ENCODE measurements around the gene TTC7B.
"Not testable (repeated sequence)": the region's sequence is repeated elsewhere in the genome, so short reads cannot be mapped to it uniquely, and the experiment has no call there.

TTC7B gene

GRCh38 chr14:90530523-90530922 is 285.7 kb downstream of the TTC7B start:
- H2BK120ac ChIP-seq (ENCODE audit: insufficient read depth, low read length, poor library complexity), result no peak overlapping the region
- H4K91ac ChIP-seq (ENCODE audit: low read depth, low read length), result no peak overlapping the region
- H3K4ac ChIP-seq (ENCODE audit: low read depth, low read length), result no peak overlapping the region
- WGBS (ENCODE audit: extremely low coverage, insufficient coverage, insufficient read length), result no CpG with 5 or more reads among the region's 7 CpGs
- H2AFZ ChIP-seq (ENCODE audit: insufficient read depth, low read length, poor library complexity), result no peak overlapping the region
- no peak overlapping the region for H3K18ac ChIP-seq (ENCODE audit: low read length)
- no peak overlapping the region for H2BK5ac ChIP-seq (ENCODE audit: low read depth, low read length, poor library complexity)
- H3K14ac ChIP-seq (ENCODE audit: low read length), result no peak overlapping the region
- H3K36me3 ChIP-seq (ENCODE audit: control insufficient read depth in 1 of 2, insufficient read depth in 2 of 2, low read length in 2 of 2), result no peaks in the 10 kb centered on the region
- H3K9me3 ChIP-seq (ENCODE audit: insufficient read depth, low read depth, low read length), result peaks cover 4% of the 10 kb centered on the region
- H3K79me2 ChIP-seq (ENCODE audit: control insufficient read depth, insufficient read depth, low read length, poor library complexity), result no peaks in the 10 kb centered on the region
- no peak overlapping the region for H3K23ac ChIP-seq (ENCODE audit: low read length)
- H4K8ac ChIP-seq (ENCODE audit: low read depth, low read length), result no peak overlapping the region
- no peak for DNase-seq
- no peak overlapping the region for H3K9ac ChIP-seq (ENCODE audit: low read length)
- H3K4me3 ChIP-seq (ENCODE audit: low read depth, low read length), result no peak overlapping the region
- H4K12ac ChIP-seq (ENCODE audit: low read depth, low read length), result no peak overlapping the region
- H3K27me3 ChIP-seq (ENCODE audit: insufficient read depth, low read length), result no peaks in the 10 kb centered on the region
- H2BK12ac ChIP-seq (ENCODE audit: low read length), result no peak overlapping the region
- H3K4me2 ChIP-seq (ENCODE audit: low read length), result no peak overlapping the region
- H2AK5ac ChIP-seq (ENCODE audit: low read length), result no peak overlapping the region
- no peak overlapping the region for H3K27ac ChIP-seq (ENCODE audit: low read depth, low read length)
- H3K79me1 ChIP-seq (ENCODE audit: low read length), result no peaks in the 10 kb centered on the region
- H3K4me1 ChIP-seq (ENCODE audit: control insufficient read depth in 1 of 2, insufficient read depth in 2 of 2, low read length in 2 of 2), result peaks cover 11% of the 10 kb centered on the region in 2 experiments

DNA sequence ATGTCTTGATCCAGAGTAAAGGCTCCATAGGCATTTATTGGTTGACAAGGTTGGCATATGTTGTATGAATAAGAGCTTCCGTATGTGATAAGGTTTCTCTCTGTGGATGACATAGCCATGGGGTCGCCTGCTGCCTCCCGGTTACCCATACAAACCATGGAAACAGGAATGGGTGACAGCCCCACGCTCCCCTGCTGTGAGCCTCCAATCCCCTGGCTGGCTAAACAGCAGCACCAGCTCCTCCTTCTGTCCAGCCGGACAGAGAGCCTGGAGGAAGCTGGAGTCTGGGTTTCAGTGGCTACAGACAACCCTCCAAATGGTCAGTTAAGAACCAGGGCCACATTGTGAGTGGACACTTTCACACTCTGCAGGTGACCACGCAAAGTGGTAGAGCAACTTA is 288.3 kb downstream of the TTC7B start:
- no peaks in the 10 kb centered on the region for H3K27me3 ChIP-seq (ENCODE audit: insufficient read depth, low read length)
- no peak overlapping the region for H4K8ac ChIP-seq (ENCODE audit: low read depth, low read length)
- H3K14ac ChIP-seq (ENCODE audit: low read length), result no peak overlapping the region
- no peak overlapping the region for H4K12ac ChIP-seq (ENCODE audit: low read depth, low read length)
- no peak for DNase-seq
- no peaks in the 10 kb centered on the region for H3K36me3 ChIP-seq (ENCODE audit: control insufficient read depth in 1 of 2, insufficient read depth in 2 of 2, low read length in 2 of 2)
- H2BK5ac ChIP-seq (ENCODE audit: low read depth, low read length, poor library complexity), result no peak overlapping the region
- peaks cover 5% of the 10 kb centered on the region in 2 experiments for H3K4me1 ChIP-seq (ENCODE audit: control insufficient read depth in 1 of 2, insufficient read depth in 2 of 2, low read length in 2 of 2)
- no peak overlapping the region for H3K4ac ChIP-seq (ENCODE audit: low read depth, low read length)
- no peak overlapping the region for H3K4me2 ChIP-seq (ENCODE audit: low read length)
- no peak overlapping the region for H2BK12ac ChIP-seq (ENCODE audit: low read length)
- no peak overlapping the region for H2BK120ac ChIP-seq (ENCODE audit: insufficient read depth, low read length, poor library complexity)
- H3K23ac ChIP-seq (ENCODE audit: low read length), result no peak overlapping the region
- H3K9me3 ChIP-seq (ENCODE audit: insufficient read depth, low read depth, low read length), result no peaks in the 10 kb centered on the region
- H3K4me3 ChIP-seq (ENCODE audit: low read depth, low read length), result no peak overlapping the region
- no peak overlapping the region for H2AFZ ChIP-seq (ENCODE audit: insufficient read depth, low read length, poor library complexity)
- no CpG with 5 or more reads among the region's 6 CpGs for WGBS (ENCODE audit: extremely low coverage, insufficient coverage, insufficient read length)
- H3K79me1 ChIP-seq (ENCODE audit: low read length), result no peaks in the 10 kb centered on the region
- H2AK5ac ChIP-seq (ENCODE audit: low read length), result no peak overlapping the region
- no peaks in the 10 kb centered on the region for H3K79me2 ChIP-seq (ENCODE audit: control insufficient read depth, insufficient read depth, low read length, poor library complexity)
- no peak overlapping the region for H3K27ac ChIP-seq (ENCODE audit: low read depth, low read length)
- no peak overlapping the region for H4K91ac ChIP-seq (ENCODE audit: low read depth, low read length)
- H3K18ac ChIP-seq (ENCODE audit: low read length), result no peak overlapping the region
- no peak overlapping the region for H3K9ac ChIP-seq (ENCODE audit: low read length)

- not testable (repeated sequence) for H3K4me3 ChIP-seq (ENCODE audit: low read depth, low read length); H2BK12ac ChIP-seq (ENCODE audit: low read length)
Measured at GRCh38 chr14:90526536-90526935, 289.7 kb downstream of the TTC7B start.

DNA sequence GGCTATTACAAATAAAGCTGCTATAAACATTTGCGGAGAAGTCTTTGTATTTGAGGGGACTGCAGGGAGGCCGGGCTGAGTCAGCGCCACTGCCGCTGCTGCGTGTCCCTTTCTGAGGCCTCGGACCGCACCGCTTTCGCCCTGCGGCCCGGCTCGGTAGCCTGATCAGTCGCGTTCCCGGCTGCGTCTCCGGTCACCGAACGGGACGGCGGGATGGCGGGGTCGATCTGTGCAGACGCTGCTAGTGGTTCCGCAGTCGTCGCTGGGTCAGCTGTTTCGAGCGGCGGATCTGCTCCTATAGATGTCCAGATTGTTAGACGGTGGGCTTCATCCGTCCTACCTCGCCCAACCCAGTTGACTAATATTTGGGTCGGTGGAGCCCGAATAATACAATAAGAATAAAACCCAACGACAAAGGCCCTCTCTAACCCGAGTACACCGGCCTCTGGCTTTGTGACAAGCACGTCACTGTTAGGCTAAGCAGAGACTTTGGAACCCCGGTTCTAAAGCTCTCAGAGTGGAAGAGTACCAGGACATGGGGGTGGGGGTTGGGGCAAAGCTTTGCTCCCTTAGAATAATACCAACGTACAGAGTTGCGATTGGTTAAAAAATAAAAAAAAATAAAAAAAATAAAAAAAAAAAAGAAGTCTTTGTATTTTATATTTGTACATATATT is 290.7 kb downstream of the TTC7B start:
- H3K36me3 ChIP-seq (ENCODE audit: control insufficient read depth in 1 of 2, insufficient read depth in 2 of 2, low read length in 2 of 2); H3K14ac ChIP-seq (ENCODE audit: low read length); H3K9ac ChIP-seq (ENCODE audit: low read length); H2AK5ac ChIP-seq (ENCODE audit: low read length); H3K4ac ChIP-seq (ENCODE audit: low read depth, low read length); H3K4me2 ChIP-seq (ENCODE audit: low read length); DNase-seq; H2BK12ac ChIP-seq (ENCODE audit: low read length); H2BK120ac ChIP-seq (ENCODE audit: insufficient read depth, low read length, poor library complexity); H3K23ac ChIP-seq (ENCODE audit: low read length); H3K4me3 ChIP-seq (ENCODE audit: low read depth, low read length); H4K12ac ChIP-seq (ENCODE audit: low read depth, low read length); H3K79me1 ChIP-seq (ENCODE audit: low read length); H2BK5ac ChIP-seq (ENCODE audit: low read depth, low read length, poor library complexity); H4K91ac ChIP-seq (ENCODE audit: low read depth, low read length); H3K27me3 ChIP-seq (ENCODE audit: insufficient read depth, low read length); H3K27ac ChIP-seq (ENCODE audit: low read depth, low read length); H2AFZ ChIP-seq (ENCODE audit: insufficient read depth, low read length, poor library complexity); H3K18ac ChIP-seq (ENCODE audit: low read length); H3K9me3 ChIP-seq (ENCODE audit: insufficient read depth, low read depth, low read length); H3K79me2 ChIP-seq (ENCODE audit: control insufficient read depth, insufficient read depth, low read length, poor library complexity); H4K8ac ChIP-seq (ENCODE audit: low read depth, low read length); H3K4me1 ChIP-seq (ENCODE audit: control insufficient read depth in 1 of 2, insufficient read depth in 2 of 2, low read length in 2 of 2): not testable (repeated sequence)
- WGBS (ENCODE audit: extremely low coverage, insufficient coverage, insufficient read length), result no CpG with 5 or more reads among the region's 42 CpGs

More at GRCh38 chr14:90526536-90526935, 289.7 kb downstream of the TTC7B start:
- not testable (repeated sequence) for H3K79me2 ChIP-seq (ENCODE audit: control insufficient read depth, insufficient read depth, low read length, poor library complexity); H3K4me2 ChIP-seq (ENCODE audit: low read length); H3K4ac ChIP-seq (ENCODE audit: low read depth, low read length); H2BK5ac ChIP-seq (ENCODE audit: low read depth, low read length, poor library complexity); H3K18ac ChIP-seq (ENCODE audit: low read length); H2AFZ ChIP-seq (ENCODE audit: insufficient read depth, low read length, poor library complexity); H3K4me1 ChIP-seq (ENCODE audit: control insufficient read depth in 1 of 2, insufficient read depth in 2 of 2, low read length in 2 of 2); H3K27ac ChIP-seq (ENCODE audit: low read depth, low read length); H4K12ac ChIP-seq (ENCODE audit: low read depth, low read length); H3K23ac ChIP-seq (ENCODE audit: low read length); H3K9me3 ChIP-seq (ENCODE audit: insufficient read depth, low read depth, low read length); H3K79me1 ChIP-seq (ENCODE audit: low read length); H3K27me3 ChIP-seq (ENCODE audit: insufficient read depth, low read length); H2BK120ac ChIP-seq (ENCODE audit: insufficient read depth, low read length, poor library complexity); H3K9ac ChIP-seq (ENCODE audit: low read length); H2AK5ac ChIP-seq (ENCODE audit: low read length); H4K8ac ChIP-seq (ENCODE audit: low read depth, low read length); H4K91ac ChIP-seq (ENCODE audit: low read depth, low read length); DNase-seq; H3K14ac ChIP-seq (ENCODE audit: low read length); H3K36me3 ChIP-seq (ENCODE audit: control insufficient read depth in 1 of 2, insufficient read depth in 2 of 2, low read length in 2 of 2)
- WGBS (ENCODE audit: extremely low coverage, insufficient coverage, insufficient read length), result no CpG with 5 or more reads among the region's 8 CpGs

All from trophoblast cell (in vitro differentiated cells and primary cell).